Liver (tissue), 9 donors: ENCODE results near the gene UBTD1. TPM values are rescaled to one million over a fixed set of nuclear protein-coding genes. Genes with fewer than 3 reads are reported as not detected.
"Not testable (repeated sequence)": the region's sequence is repeated elsewhere in the genome, so short reads cannot be mapped to it uniquely, and the experiment has no call there.

Source experiments
- DNase-seq: peaks from one replicate; pipeline ENCODE4 v3.0.0-alpha.2; 2017; ENCODE audit warnings: low spot score
- H3K27ac ChIP-seq, 2 donors: one replicate each; pipeline ENCODE4 v1.7.0; 2013; ENCODE audit warnings: inconsistent platforms in 2 of 2, low read length in 2 of 2, control low read depth in 1 of 2, low read depth in 1 of 2, mild to moderate bottlenecking in 1 of 2
- H3K27me3 ChIP-seq, 4 donors: one replicate each; pipeline versions ENCODE4 v1.6.1 to v1.7.0; 2013; ENCODE audit warnings: low read length in 3 of 4, inconsistent platforms in 1 of 4, mild to moderate bottlenecking in 1 of 4, moderate library complexity in 1 of 4; ENCODE audit not compliant: control insufficient read depth in 4 of 4, insufficient read depth in 4 of 4
- H3K36me3 ChIP-seq, 4 donors: one replicate each; pipeline versions ENCODE4 v1.6.1 to v1.7.0; 2013; ENCODE audit warnings: low read length in 3 of 4, mild to moderate bottlenecking in 3 of 4, low read depth in 1 of 4, moderate library complexity in 1 of 4; ENCODE audit not compliant: control insufficient read depth in 4 of 4, insufficient read depth in 3 of 4
- H3K4me1 ChIP-seq, 4 donors: one replicate each; pipeline versions ENCODE4 v1.6.1 to v1.7.0; 2013; ENCODE audit warnings: low read length in 3 of 4, mild to moderate bottlenecking in 3 of 4, moderate library complexity in 1 of 4; ENCODE audit not compliant: control insufficient read depth in 4 of 4, insufficient read depth in 4 of 4
- H3K4me3 ChIP-seq, 3 donors: one replicate each; pipeline versions ENCODE4 v1.6.1 to v1.7.0; 2013; ENCODE audit warnings: low read length in 3 of 3, control low read depth in 1 of 3, low read depth in 1 of 3, mild to moderate bottlenecking in 1 of 3
- H3K9ac ChIP-seq, 2 donors: one replicate each; pipeline ENCODE4 v1.7.0; 2013; ENCODE audit warnings: low read length in 2 of 2, mild to moderate bottlenecking in 2 of 2, moderate library complexity in 2 of 2, control low read depth in 1 of 2, low read depth in 1 of 2
- H3K9me3 ChIP-seq, 4 donors: one replicate each; pipeline versions ENCODE4 v1.6.1 to v1.7.0; 2013; ENCODE audit warnings: low read length in 3 of 4; ENCODE audit not compliant: control insufficient read depth in 4 of 4
- EGR1 ChIP-seq, 2 donors: IDR thresholded peaks; 2 replicates each; pipeline ENCODE4 v1.6.1; 2016 to 2018; ENCODE audit warnings: antibody characterized with exemption in 2 of 2, low read depth in 2 of 2
- FOXA1 ChIP-seq: IDR thresholded peaks from 2 replicates; pipeline ENCODE4 v1.6.1; 2016; ENCODE audit warnings: antibody characterized with exemption
- FOXA2 ChIP-seq: IDR thresholded peaks from 2 replicates; pipeline ENCODE4 v1.6.1; 2016; ENCODE audit warnings: antibody characterized with exemption
- GABPA ChIP-seq, 2 donors: IDR thresholded peaks in 1 of 2; conservative IDR thresholded peaks in 1 of 2; 2 replicates each; pipeline ENCODE4 v1.6.1; 2016; ENCODE audit warnings: antibody characterized with exemption in 2 of 2, mild to moderate bottlenecking in 1 of 2, moderate library complexity in 1 of 2
- HNF4A ChIP-seq, 2 donors: conservative IDR thresholded peaks; 2 replicates each; pipeline ENCODE4 v1.6.1; 2016; ENCODE audit warnings: antibody characterized with exemption in 2 of 2, mild to moderate bottlenecking in 2 of 2
- MAX ChIP-seq: IDR thresholded peaks from 2 replicates; pipeline ENCODE4 v1.6.1; 2016; ENCODE audit warnings: antibody characterized with exemption
- NR2F2 ChIP-seq: IDR thresholded peaks from 2 replicates; pipeline ENCODE4 v1.6.1; 2016; ENCODE audit warnings: antibody characterized with exemption
- REST ChIP-seq: IDR thresholded peaks from 2 replicates; pipeline ENCODE4 v1.6.1; 2016; ENCODE audit warnings: antibody characterized with exemption, mild to moderate bottlenecking
- RXRA ChIP-seq, 2 donors: IDR thresholded peaks; 2 replicates each; pipeline ENCODE4 v1.6.1; 2017 to 2018; ENCODE audit warnings: antibody characterized with exemption in 2 of 2, mild to moderate bottlenecking in 1 of 2
- TAF1 ChIP-seq: conservative IDR thresholded peaks from 2 replicates; pipeline ENCODE4 v1.6.1; 2016; ENCODE audit warnings: antibody characterized with exemption, mild to moderate bottlenecking
- YY1 ChIP-seq: IDR thresholded peaks from 2 replicates; pipeline ENCODE4 v1.6.1; 2016; ENCODE audit warnings: antibody characterized with exemption, mild to moderate bottlenecking
- ZBTB33 ChIP-seq: IDR thresholded peaks from 2 replicates; pipeline ENCODE4 v1.6.1; 2016; ENCODE audit warnings: antibody characterized with exemption
- WGBS: extraction: QIAGEN DNeasy Blood & Tissue Kit; methylation state at CpG from one replicate; pipeline ENCODE4 v1.1.7; 2013; 5-methylcytosine and 5-hydroxymethylcytosine counted together
- polyA plus RNA-seq, 2 donors: library from polyadenylated mRNA; stranded (reverse) in 1 of 2; unstranded in 1 of 2; fragments of 200-250 nt in 1 of 2; fragments of >200 nt in 1 of 2; fragmentation: Nextera tagmentation in 1 of 2; extraction: Ambion mirVana in 1 of 2; gene quantifications; one replicate each; pipeline versions ENCODE4 v1.2.1 to v1.2.3, GENCODE V29; 2013 to 2015
- total RNA-seq, 2 donors: library from RNA; depleted of rRNA; stranded (reverse); fragments of >200 nt; gene quantifications; one replicate each; pipeline ENCODE4 v1.2.3, GENCODE V29; 2014
- TF ChIP-seq, protein P1 (sequence below): fragments of 150-350 bp; IDR thresholded peaks from 2 replicates; pipeline ENCODE4 v1.5.1; 2017; ENCODE audit warnings: improper control_type of control experiment, low read depth, low read length; ENCODE audit not compliant: missing input control
- donor health status: healthy.
- donor health status: healthy.
- donor health status: healthy.
- donor health status: healthy.
- donor health status: healthy.

UBTD1 gene
- total and polyA plus RNA-seq, 4 donors, result 2.7 to 11.0 (median 9.3) TPM

GRCh38 chr10:97575127-97575668, 76.5 kb downstream of the UBTD1 start:
- H3K4me3 ChIP-seq, result no peak overlapping the region
- WGBS, result 88% methylated on average over 6 of the region's 6 CpGs
- H3K4me1 ChIP-seq, result peaks cover 5 to 20% (median 10%) of the 10 kb centered on the region in 4 donors
- no peak for TF ChIP-seq REST
- TF ChIP-seq TAF1, result no peak
- TF ChIP-seq RXRA (IDR thresholded peaks at IDR 0.05), result no peak
- TF ChIP-seq MAX, result no peak
- TF ChIP-seq YY1, result no peak
- TF ChIP-seq FOXA2, result no peak
- TF ChIP-seq NR2F2, result no peak
- TF ChIP-seq HNF4A (conservative IDR thresholded peaks at IDR 0.05), result no peak
- no peak for TF ChIP-seq FOXA1
- no peak for TF ChIP-seq ZBTB33
- TF ChIP-seq GABPA (IDR thresholded peaks at IDR 0.05 in 1 of 2, conservative IDR thresholded peaks at IDR 0.05 in 1 of 2), result no peak
- peaks cover 0 to 3% (median 1%) of the 10 kb centered on the region in 4 donors for H3K36me3 ChIP-seq
- no peaks in the 10 kb centered on the region for H3K9me3 ChIP-seq
- peak overlapping the region; percentile 60 to 75 for H3K27ac ChIP-seq
- H3K27me3 ChIP-seq, result no peaks in the 10 kb centered on the region
- no peak overlapping the region for H3K9ac ChIP-seq
- no peak for DNase-seq

GRCh38 chr10:97576487-97576886, 77.8 kb downstream of the UBTD1 start:
- not testable (repeated sequence) for H3K9ac ChIP-seq, H3K27ac ChIP-seq, H3K9me3 ChIP-seq, H3K27me3 ChIP-seq, H3K36me3 ChIP-seq, H3K4me3 ChIP-seq, DNase-seq
- H3K4me1 ChIP-seq, result peaks cover 5 to 20% (median 10%) of the 10 kb centered on the region in 4 donors
- WGBS, result 41% methylated on average over 5 of the region's 5 CpGs

DNA sequence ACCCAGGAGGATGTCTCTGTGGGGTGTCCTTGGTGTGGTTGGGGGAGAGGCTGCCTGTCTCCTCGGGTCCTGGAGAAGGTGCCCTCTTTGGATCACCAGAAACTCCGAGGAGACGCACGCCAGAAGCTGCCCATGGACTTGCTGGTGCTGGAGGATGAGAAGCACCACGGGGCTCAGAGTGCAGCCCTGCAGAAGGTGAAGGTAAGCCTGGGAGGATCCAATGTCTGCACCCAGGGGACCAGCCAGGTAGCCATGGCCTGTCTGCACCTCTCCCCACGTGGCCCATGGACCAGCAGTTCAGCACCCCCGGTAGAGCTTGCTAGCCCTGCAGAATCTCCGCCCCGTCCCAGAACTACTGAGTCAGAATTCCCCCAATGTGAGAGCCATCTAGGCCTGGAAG, 79.0 kb downstream of the UBTD1 start:
- no peaks in the 10 kb centered on the region for H3K9me3 ChIP-seq
- no peak overlapping the region for H3K27ac ChIP-seq
- peaks cover 2 to 12% (median 5%) of the 10 kb centered on the region in 4 donors for H3K4me1 ChIP-seq
- H3K9ac ChIP-seq, result no peak overlapping the region
- 78% methylated on average over 9 of the region's 9 CpGs for WGBS
- H3K36me3 ChIP-seq, result no peaks in the 10 kb centered on the region
- TF ChIP-seq EGR1 (IDR thresholded peaks at IDR 0.05; ENCODE audit: low read depth in 2 of 2) (no peak), RXRA (IDR thresholded peaks at IDR 0.05) (no peak), HNF4A (conservative IDR thresholded peaks at IDR 0.05) (no peak), TAF1 (no peak), NR2F2 (no peak), FOXA1 (no peak)
- TF ChIP-seq, protein P1, sequence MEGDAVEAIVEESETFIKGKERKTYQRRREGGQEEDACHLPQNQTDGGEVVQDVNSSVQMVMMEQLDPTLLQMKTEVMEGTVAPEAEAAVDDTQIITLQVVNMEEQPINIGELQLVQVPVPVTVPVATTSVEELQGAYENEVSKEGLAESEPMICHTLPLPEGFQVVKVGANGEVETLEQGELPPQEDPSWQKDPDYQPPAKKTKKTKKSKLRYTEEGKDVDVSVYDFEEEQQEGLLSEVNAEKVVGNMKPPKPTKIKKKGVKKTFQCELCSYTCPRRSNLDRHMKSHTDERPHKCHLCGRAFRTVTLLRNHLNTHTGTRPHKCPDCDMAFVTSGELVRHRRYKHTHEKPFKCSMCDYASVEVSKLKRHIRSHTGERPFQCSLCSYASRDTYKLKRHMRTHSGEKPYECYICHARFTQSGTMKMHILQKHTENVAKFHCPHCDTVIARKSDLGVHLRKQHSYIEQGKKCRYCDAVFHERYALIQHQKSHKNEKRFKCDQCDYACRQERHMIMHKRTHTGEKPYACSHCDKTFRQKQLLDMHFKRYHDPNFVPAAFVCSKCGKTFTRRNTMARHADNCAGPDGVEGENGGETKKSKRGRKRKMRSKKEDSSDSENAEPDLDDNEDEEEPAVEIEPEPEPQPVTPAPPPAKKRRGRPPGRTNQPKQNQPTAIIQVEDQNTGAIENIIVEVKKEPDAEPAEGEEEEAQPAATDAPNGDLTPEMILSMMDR, result no peak
- no peaks in the 10 kb centered on the region for H3K27me3 ChIP-seq
- no peak overlapping the region for H3K4me3 ChIP-seq
- no peak for DNase-seq
